GM12801 (cell line): Measurements from ENCODE around the gene RAB19.

Experiments used
- CTCF ChIP-seq: IDR thresholded peaks from one replicate; pipeline ENCODE4 v1.5.1; 2011; ENCODE audit warnings: control low read depth; ENCODE audit not compliant: insufficient read length; ENCODE audit errors: extremely low read depth

The RAB19 gene

GRCh38 chr7:140375323-140375722 lies 28.5 kb upstream of the RAB19 start:
- no peak for TF ChIP-seq CTCF

- TF ChIP-seq CTCF, result no peak
These were observed 27.7 kb upstream of the RAB19 start for GRCh38 chr7:140375892-140376730.

DNA sequence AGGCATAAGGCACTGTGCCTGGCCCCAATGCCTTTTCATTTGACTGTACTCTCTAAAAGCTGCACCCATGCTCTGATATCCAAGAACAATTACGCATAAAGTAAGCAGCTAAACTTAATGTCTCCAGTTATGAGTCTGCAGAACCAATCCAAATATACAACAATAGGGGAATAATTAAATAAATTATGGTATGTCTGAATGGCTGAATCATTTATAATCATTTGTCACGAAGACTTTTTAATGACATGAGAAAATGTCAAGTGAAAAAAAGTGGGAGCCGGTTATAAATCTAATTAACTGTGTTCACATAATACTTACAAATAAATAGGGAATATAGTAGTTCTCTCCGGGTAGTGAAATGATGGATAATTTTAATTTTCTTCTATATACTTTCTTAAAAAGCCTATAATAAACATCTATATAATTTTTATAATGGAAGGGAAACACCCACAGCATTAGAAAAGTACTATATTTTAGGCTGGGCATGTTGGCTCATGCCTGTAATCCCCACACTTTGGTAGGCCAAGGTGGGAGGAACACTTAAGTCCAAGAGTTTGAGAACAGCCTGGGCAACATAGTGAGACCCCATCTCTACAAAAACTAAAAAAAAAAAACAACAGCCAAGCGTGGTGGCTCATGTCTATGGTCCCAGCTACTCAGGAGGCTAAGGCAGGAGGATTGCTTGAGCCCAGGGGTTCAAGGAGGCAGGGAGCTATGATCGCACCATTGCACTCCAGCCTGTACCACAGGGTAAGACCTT lies 19.7 kb upstream of the RAB19 start:
- no peak for TF ChIP-seq CTCF

- no peak for TF ChIP-seq CTCF
These were observed 18.8 kb upstream of the RAB19 start for GRCh38 chr7:140384894-140385545.

- TF ChIP-seq CTCF, result no peak
These were observed 14.4 kb upstream of the RAB19 start for GRCh38 chr7:140389445-140389844.

- TF ChIP-seq CTCF, result no peak
These were observed 13.8 kb upstream of the RAB19 start for GRCh38 chr7:140390034-140390433.
